ENCODE measurements around the gene VOPP1.

The VOPP1 gene

DNA sequence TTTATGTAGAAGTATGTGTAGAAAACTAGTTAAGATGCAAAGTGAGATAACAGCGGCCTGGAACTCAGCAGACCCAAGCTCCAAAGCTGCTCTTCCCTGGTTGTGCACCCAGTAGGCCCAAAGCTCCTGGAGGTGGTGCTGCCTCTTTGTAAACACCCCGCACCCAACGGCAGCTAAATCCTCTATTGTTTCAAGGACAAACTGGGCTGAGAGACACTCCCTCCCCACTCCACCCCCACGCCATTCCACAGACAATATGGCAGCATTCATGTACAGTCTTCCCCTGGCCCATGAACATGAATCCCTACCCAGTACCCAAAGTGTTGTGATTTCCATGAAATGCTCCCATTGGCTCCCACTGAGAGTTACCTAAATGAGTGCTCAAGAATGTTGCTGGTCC is 73.5 kb downstream of the VOPP1 start:
- H3K4me1 ChIP-seq (ENCODE audit: control insufficient read depth, insufficient read depth, low read length): no peaks in the 10 kb centered on the region
- H3K9ac ChIP-seq (ENCODE audit: low read length): no peak overlapping the region
- no peaks in the 10 kb centered on the region for H3K36me3 ChIP-seq (ENCODE audit: control insufficient read depth, insufficient read depth, low read length)
- no peaks in the 10 kb centered on the region for H3K27me3 ChIP-seq (ENCODE audit: control insufficient read depth, insufficient read depth, low read length)
- no peak overlapping the region for H3K4me3 ChIP-seq (ENCODE audit: low read length)
- no peaks in the 10 kb centered on the region for H3K9me3 ChIP-seq (ENCODE audit: control insufficient read depth, low read length)

DNA sequence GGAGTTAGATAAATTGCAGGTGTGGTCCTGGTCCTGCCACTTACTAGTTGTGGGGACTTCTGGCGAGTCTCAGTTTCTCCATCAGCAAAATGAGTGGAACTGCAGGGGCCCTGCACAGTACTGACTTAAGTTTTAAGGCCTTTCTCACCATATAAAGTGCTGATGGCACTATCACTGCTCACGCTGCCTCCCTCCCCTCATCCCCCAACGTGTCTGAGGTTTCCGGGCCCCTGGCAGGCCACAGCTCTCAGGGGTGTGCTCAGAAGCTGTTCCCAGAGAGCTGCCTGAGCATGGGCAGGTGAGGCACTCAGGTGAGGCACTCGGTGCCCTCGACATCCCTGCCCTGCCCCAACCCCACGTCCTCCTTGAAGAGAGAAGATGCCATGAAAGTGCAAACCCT is 74.2 kb downstream of the VOPP1 start:
- no peaks in the 10 kb centered on the region for H3K27me3 ChIP-seq (ENCODE audit: control insufficient read depth, insufficient read depth, low read length)
- no peaks in the 10 kb centered on the region for H3K4me1 ChIP-seq (ENCODE audit: control insufficient read depth, insufficient read depth, low read length)
- no peaks in the 10 kb centered on the region for H3K36me3 ChIP-seq (ENCODE audit: control insufficient read depth, insufficient read depth, low read length)

DNA sequence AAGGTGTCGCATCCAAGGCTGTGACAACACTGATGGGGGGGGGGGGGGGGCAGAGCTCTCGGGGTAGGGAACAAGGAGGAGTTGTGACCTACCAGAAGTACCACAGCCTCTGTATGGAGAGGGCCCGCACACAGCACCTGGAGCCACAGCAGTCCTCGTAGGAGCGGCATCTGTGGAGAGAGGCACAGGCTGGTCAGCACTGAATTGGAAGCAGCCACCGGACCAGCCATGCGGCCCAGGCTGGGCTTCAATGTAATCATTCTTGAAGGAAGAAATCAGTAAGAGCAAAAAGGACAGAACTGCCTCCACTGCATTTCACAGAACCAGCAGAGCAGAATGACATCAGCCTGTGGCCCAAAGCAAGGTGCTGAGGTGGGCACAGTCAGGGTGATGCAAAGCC is 74.8 kb downstream of the VOPP1 start:
- Histone ChIP-seq H3K27me3 (ENCODE audit: control insufficient read depth, insufficient read depth, low read length) (no peaks in the 10 kb centered on the region), H3K36me3 (ENCODE audit: control insufficient read depth, insufficient read depth, low read length) (no peaks in the 10 kb centered on the region), H3K4me3 (ENCODE audit: low read length) (no peak overlapping the region), H3K9ac (ENCODE audit: low read length) (no peak overlapping the region), H3K9me3 (ENCODE audit: control insufficient read depth, low read length) (no peaks in the 10 kb centered on the region), H3K4me1 (ENCODE audit: control insufficient read depth, insufficient read depth, low read length) (no peaks in the 10 kb centered on the region)

More for the DNA sequence above, 74.2 kb downstream of the VOPP1 start:
- Histone ChIP-seq H3K4me3 (ENCODE audit: low read length) (no peak overlapping the region), H3K9ac (ENCODE audit: low read length) (no peak overlapping the region), H3K9me3 (ENCODE audit: control insufficient read depth, low read length) (no peaks in the 10 kb centered on the region)

DNA sequence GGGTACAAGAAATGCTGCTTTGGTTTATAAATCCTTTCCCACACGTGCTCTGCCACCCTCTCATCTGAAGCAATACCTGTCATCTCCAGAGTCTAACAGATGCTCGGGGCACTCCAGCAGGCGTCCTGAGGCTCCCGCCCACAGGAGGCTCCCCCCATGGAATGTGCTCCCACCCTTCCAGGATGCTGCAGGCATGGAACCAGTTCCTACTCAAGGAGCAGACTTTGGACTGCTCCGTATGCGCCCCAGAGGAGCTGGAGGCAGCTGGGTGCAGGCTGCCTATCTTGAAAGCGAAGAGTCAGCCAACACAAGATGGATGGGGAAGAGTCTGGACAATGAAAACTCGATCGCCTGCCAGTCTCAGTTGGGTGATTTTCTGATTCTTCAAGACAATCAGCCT is 75.4 kb downstream of the VOPP1 start:
- Histone ChIP-seq H3K9me3 (ENCODE audit: control insufficient read depth, low read length) (no peaks in the 10 kb centered on the region), H3K4me1 (ENCODE audit: control insufficient read depth, insufficient read depth, low read length) (no peaks in the 10 kb centered on the region), H3K4me3 (ENCODE audit: low read length) (no peak overlapping the region), H3K9ac (ENCODE audit: low read length) (no peak overlapping the region), H3K27me3 (ENCODE audit: control insufficient read depth, insufficient read depth, low read length) (no peaks in the 10 kb centered on the region), H3K36me3 (ENCODE audit: control insufficient read depth, insufficient read depth, low read length) (no peaks in the 10 kb centered on the region)

DNA sequence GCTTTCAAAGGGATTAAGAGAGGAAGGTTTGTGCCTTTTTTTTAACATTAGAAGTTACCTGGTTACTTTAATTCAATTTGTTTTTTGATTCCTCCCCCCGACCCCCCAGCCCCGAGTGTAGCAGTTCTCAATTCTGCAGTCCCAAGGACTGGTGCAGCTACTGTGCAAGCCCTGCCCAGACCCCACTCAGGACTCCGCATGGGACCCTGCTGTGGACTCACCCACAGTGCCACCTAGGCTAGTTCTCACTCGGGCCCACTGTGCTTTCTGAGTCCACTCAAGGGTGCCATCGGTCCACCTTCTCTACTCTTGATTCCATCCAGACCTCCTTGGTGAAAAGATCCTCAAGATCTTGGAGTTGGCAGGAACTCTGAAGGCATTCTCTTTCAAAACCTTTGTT is 77.4 kb downstream of the VOPP1 start:
- H3K9me3 ChIP-seq (ENCODE audit: control insufficient read depth, low read length): no peaks in the 10 kb centered on the region
- H3K4me3 ChIP-seq (ENCODE audit: low read length): no peak overlapping the region
- H3K36me3 ChIP-seq (ENCODE audit: control insufficient read depth, insufficient read depth, low read length): peaks cover 4% of the 10 kb centered on the region
- H3K4me1 ChIP-seq (ENCODE audit: control insufficient read depth, insufficient read depth, low read length): no peaks in the 10 kb centered on the region
- H3K27me3 ChIP-seq (ENCODE audit: control insufficient read depth, insufficient read depth, low read length): no peaks in the 10 kb centered on the region
- H3K9ac ChIP-seq (ENCODE audit: low read length): no peak overlapping the region

- Histone ChIP-seq H3K27me3 (ENCODE audit: control insufficient read depth, insufficient read depth, low read length) (no peaks in the 10 kb centered on the region), H3K36me3 (ENCODE audit: control insufficient read depth, insufficient read depth, low read length) (peaks cover 14% of the 10 kb centered on the region), H3K9ac (ENCODE audit: low read length) (no peak overlapping the region), H3K4me3 (ENCODE audit: low read length) (no peak overlapping the region), H3K9me3 (ENCODE audit: control insufficient read depth, low read length) (no peaks in the 10 kb centered on the region), H3K4me1 (ENCODE audit: control insufficient read depth, insufficient read depth, low read length) (no peaks in the 10 kb centered on the region)
Observed at GRCh38 chr7:55493408-55493807, 78.9 kb downstream of the VOPP1 start.

GRCh38 chr7:55491346-55491745 is 81.0 kb downstream of the VOPP1 start:
- Histone ChIP-seq H3K9me3 (ENCODE audit: control insufficient read depth, low read length) (no peaks in the 10 kb centered on the region), H3K4me3 (ENCODE audit: low read length) (no peak overlapping the region), H3K36me3 (ENCODE audit: control insufficient read depth, insufficient read depth, low read length) (peaks cover 14% of the 10 kb centered on the region), H3K9ac (ENCODE audit: low read length) (no peak overlapping the region), H3K4me1 (ENCODE audit: control insufficient read depth, insufficient read depth, low read length) (no peaks in the 10 kb centered on the region), H3K27me3 (ENCODE audit: control insufficient read depth, insufficient read depth, low read length) (no peaks in the 10 kb centered on the region)

- Histone ChIP-seq H3K4me3 (ENCODE audit: low read length) (no peak overlapping the region), H3K27me3 (ENCODE audit: control insufficient read depth, insufficient read depth, low read length) (no peaks in the 10 kb centered on the region), H3K4me1 (ENCODE audit: control insufficient read depth, insufficient read depth, low read length) (no peaks in the 10 kb centered on the region), H3K36me3 (ENCODE audit: control insufficient read depth, insufficient read depth, low read length) (peaks cover 14% of the 10 kb centered on the region), H3K9me3 (ENCODE audit: control insufficient read depth, low read length) (no peaks in the 10 kb centered on the region), H3K9ac (ENCODE audit: low read length) (no peak overlapping the region)
Observed at GRCh38 chr7:55490099-55490498, 82.2 kb downstream of the VOPP1 start.

- Histone ChIP-seq H3K9ac (ENCODE audit: low read length) (no peak overlapping the region), H3K9me3 (ENCODE audit: control insufficient read depth, low read length) (no peaks in the 10 kb centered on the region), H3K27me3 (ENCODE audit: control insufficient read depth, insufficient read depth, low read length) (no peaks in the 10 kb centered on the region), H3K4me1 (ENCODE audit: control insufficient read depth, insufficient read depth, low read length) (no peaks in the 10 kb centered on the region), H3K4me3 (ENCODE audit: low read length) (no peak overlapping the region), H3K36me3 (ENCODE audit: control insufficient read depth, insufficient read depth, low read length) (peaks cover 14% of the 10 kb centered on the region)
Observed at GRCh38 chr7:55489552-55489951, 82.8 kb downstream of the VOPP1 start.

DNA sequence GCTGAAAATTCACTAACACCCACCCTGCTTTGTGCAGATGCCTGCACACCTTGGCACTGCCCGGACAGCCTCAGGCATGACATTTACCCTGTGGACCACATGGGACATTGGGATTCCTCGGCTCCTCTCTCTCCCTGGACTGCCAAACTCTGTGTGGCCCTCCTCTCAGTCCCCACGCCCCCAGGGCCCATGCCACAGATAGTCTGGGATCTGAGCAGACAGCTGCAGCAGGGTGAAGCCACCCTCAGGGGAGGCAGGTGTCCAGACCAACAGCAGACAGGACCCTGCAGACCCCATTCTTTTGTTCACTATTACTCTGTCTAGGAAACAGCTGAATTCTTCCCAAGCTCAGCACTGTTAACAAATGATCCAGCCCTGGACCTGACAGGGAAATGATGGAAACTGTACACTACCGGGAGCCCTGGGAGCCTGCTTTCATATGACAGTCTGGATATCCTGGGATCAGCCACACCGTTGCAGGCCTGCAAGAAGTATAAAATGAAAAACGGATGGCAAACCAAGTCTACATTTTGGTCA is 83.4 kb downstream of the VOPP1 start:
- H3K27me3 ChIP-seq (ENCODE audit: control insufficient read depth, insufficient read depth, low read length): no peaks in the 10 kb centered on the region
- H3K36me3 ChIP-seq (ENCODE audit: control insufficient read depth, insufficient read depth, low read length): peaks cover 14% of the 10 kb centered on the region
- no peaks in the 10 kb centered on the region for H3K9me3 ChIP-seq (ENCODE audit: control insufficient read depth, low read length)
- H3K9ac ChIP-seq (ENCODE audit: low read length): no peak overlapping the region
- H3K4me1 ChIP-seq (ENCODE audit: control insufficient read depth, insufficient read depth, low read length): no peaks in the 10 kb centered on the region
- no peak overlapping the region for H3K4me3 ChIP-seq (ENCODE audit: low read length)

GRCh38 chr7:55488216-55488615 is 84.1 kb downstream of the VOPP1 start:
- Histone ChIP-seq H3K27me3 (ENCODE audit: control insufficient read depth, insufficient read depth, low read length) (no peaks in the 10 kb centered on the region), H3K9me3 (ENCODE audit: control insufficient read depth, low read length) (no peaks in the 10 kb centered on the region), H3K9ac (ENCODE audit: low read length) (no peak overlapping the region), H3K4me3 (ENCODE audit: low read length) (no peak overlapping the region), H3K4me1 (ENCODE audit: control insufficient read depth, insufficient read depth, low read length) (no peaks in the 10 kb centered on the region), H3K36me3 (ENCODE audit: control insufficient read depth, insufficient read depth, low read length) (peaks cover 14% of the 10 kb centered on the region)

GRCh38 chr7:55486991-55487390 is 85.3 kb downstream of the VOPP1 start:
- Histone ChIP-seq H3K27me3 (ENCODE audit: control insufficient read depth, insufficient read depth, low read length) (no peaks in the 10 kb centered on the region), H3K4me1 (ENCODE audit: control insufficient read depth, insufficient read depth, low read length) (no peaks in the 10 kb centered on the region), H3K9me3 (ENCODE audit: control insufficient read depth, low read length) (no peaks in the 10 kb centered on the region), H3K9ac (ENCODE audit: low read length) (no peak overlapping the region), H3K4me3 (ENCODE audit: low read length) (no peak overlapping the region), H3K36me3 (ENCODE audit: control insufficient read depth, insufficient read depth, low read length) (peaks cover 14% of the 10 kb centered on the region)

GRCh38 chr7:55486192-55486590 is 86.1 kb downstream of the VOPP1 start:
- peaks cover 14% of the 10 kb centered on the region for H3K36me3 ChIP-seq (ENCODE audit: control insufficient read depth, insufficient read depth, low read length)
- no peak overlapping the region for H3K4me3 ChIP-seq (ENCODE audit: low read length)
- no peaks in the 10 kb centered on the region for H3K9me3 ChIP-seq (ENCODE audit: control insufficient read depth, low read length)
- H3K4me1 ChIP-seq (ENCODE audit: control insufficient read depth, insufficient read depth, low read length): no peaks in the 10 kb centered on the region
- no peaks in the 10 kb centered on the region for H3K27me3 ChIP-seq (ENCODE audit: control insufficient read depth, insufficient read depth, low read length)
- H3K9ac ChIP-seq (ENCODE audit: low read length): no peak overlapping the region
